ENCODE data around the gene ADAMTS15.

DNA sequence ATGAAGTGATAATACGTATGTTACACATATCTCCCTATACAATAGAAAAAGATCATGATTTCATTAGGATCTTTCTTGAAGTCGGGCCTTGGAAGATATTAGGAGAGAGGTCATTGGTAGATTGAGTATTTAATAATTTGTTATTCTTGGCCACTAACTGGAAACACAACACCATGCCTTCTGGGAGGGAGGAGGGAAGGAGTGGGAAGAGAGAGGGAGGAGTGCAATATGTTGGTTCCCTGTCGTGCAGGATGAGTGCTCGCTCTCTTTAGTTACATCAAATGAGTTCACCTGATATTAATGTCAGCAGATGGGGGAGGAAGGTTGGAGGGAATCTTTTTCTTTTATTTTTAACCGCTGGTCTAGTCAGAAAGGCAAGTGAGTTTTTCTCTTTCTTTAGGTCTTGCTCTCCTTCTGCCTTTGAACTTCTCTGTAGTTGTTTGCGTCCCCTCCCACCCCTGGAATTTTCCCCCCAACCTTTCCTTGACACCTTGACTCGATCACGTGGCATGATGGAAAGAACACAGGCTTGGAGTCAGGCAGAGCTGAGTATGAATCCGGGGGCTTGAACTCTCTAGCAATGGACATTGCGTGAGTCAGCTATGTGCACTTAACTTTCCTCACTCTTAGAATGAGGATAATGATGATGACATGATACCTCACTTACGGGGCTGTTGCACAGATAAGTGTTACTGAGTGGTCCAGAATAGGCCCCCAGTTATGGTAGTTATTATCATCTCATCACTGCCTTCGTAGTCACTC, 6.2 kb downstream of the ADAMTS15 start:
- TF ChIP-seq CHD2 (IDR thresholded peaks at IDR 0.05; ENCODE audit: borderline replicate concordance, low read depth, low read length) (no peak), ZNF24 (IDR thresholded peaks at IDR 0.05) (no peak), TAF1 (IDR thresholded peaks at IDR 0.05; ENCODE audit: borderline replicate concordance, low read depth, low read length) (no peak), HDGF (IDR thresholded peaks at IDR 0.05) (no peak)
- TF ChIP-seq, protein P1, sequence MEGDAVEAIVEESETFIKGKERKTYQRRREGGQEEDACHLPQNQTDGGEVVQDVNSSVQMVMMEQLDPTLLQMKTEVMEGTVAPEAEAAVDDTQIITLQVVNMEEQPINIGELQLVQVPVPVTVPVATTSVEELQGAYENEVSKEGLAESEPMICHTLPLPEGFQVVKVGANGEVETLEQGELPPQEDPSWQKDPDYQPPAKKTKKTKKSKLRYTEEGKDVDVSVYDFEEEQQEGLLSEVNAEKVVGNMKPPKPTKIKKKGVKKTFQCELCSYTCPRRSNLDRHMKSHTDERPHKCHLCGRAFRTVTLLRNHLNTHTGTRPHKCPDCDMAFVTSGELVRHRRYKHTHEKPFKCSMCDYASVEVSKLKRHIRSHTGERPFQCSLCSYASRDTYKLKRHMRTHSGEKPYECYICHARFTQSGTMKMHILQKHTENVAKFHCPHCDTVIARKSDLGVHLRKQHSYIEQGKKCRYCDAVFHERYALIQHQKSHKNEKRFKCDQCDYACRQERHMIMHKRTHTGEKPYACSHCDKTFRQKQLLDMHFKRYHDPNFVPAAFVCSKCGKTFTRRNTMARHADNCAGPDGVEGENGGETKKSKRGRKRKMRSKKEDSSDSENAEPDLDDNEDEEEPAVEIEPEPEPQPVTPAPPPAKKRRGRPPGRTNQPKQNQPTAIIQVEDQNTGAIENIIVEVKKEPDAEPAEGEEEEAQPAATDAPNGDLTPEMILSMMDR (IDR thresholded peaks at IDR 0.05 in 2 of 3, conservative IDR thresholded peaks at IDR 0.05 in 1 of 3; ENCODE audit: control insufficient read depth in 2 of 3, extremely low read depth in 1 of 3, insufficient read depth in 1 of 3, low read depth in 3 of 3, low read length in 3 of 3) = no peak
